Glutamatergic neuron (in vitro differentiated cells): ENCODE measurements around the gene TRMT10C. TPM values are rescaled to one million over a fixed set of nuclear protein-coding genes. Genes with fewer than 3 reads are reported as not detected.

Experiments used
- DNase-seq: peaks from one replicate; pipeline ENCODE4 v3.0.0; 2022
- H3K27ac Mint-ChIP-seq: one replicate; pipeline ENCODE4 v1.8.0; 2020; ENCODE audit warnings: mild to moderate bottlenecking, mixed read lengths, inconsistent platforms; ENCODE audit not compliant: unreplicated experiment
- H3K27me3 Mint-ChIP-seq: one replicate; pipeline ENCODE4 v1.8.0; 2020; ENCODE audit warnings: mild to moderate bottlenecking, moderate library complexity, mixed read lengths, inconsistent platforms; ENCODE audit not compliant: unreplicated experiment
- H3K36me3 Mint-ChIP-seq: one replicate; pipeline ENCODE4 v1.8.0; 2020; ENCODE audit warnings: mild to moderate bottlenecking, mixed read lengths, inconsistent platforms; ENCODE audit not compliant: unreplicated experiment
- H3K4me1 Mint-ChIP-seq: one replicate; pipeline ENCODE4 v1.8.0; 2020; ENCODE audit warnings: mild to moderate bottlenecking, low read depth, mixed read lengths, inconsistent platforms; ENCODE audit not compliant: unreplicated experiment
- H3K4me3 Mint-ChIP-seq: one replicate; pipeline ENCODE4 v1.8.0; 2020; ENCODE audit warnings: mild to moderate bottlenecking, mixed read lengths, inconsistent platforms; ENCODE audit not compliant: unreplicated experiment
- H3K9me3 Mint-ChIP-seq: one replicate; pipeline ENCODE4 v1.8.0; 2020; ENCODE audit warnings: mild to moderate bottlenecking, moderate library complexity, mixed read lengths, inconsistent platforms; ENCODE audit not compliant: unreplicated experiment
- CTCF ChIP-seq: fragments of 200-600 bp; sonication (generic); IDR thresholded peaks from one replicate; pipeline ENCODE4 v1.5.0; 2021; ENCODE audit not compliant: partially characterized antibody, unreplicated experiment
- total RNA-seq: library from RNA; stranded (reverse); fragmentation: NEBNext Ultra II Directional; extraction: Animal tissue kit (Norgen Biotek cat#: 25700); gene quantifications from one replicate; pipeline ENCODE4 v1.2.1, GENCODE V29; 2021; ENCODE audit not compliant: unreplicated experiment

Gene TRMT10C
- total RNA-seq, 1 donor from 2014 or later: 23.5 TPM

- no peak overlapping the region for H3K4me3 Mint-ChIP-seq
- H3K4me1 Mint-ChIP-seq: no peaks in the 10 kb centered on the region
- peaks cover under 1% of the 10 kb centered on the region for H3K9me3 Mint-ChIP-seq
- H3K27me3 Mint-ChIP-seq: no peaks in the 10 kb centered on the region
- no peak for TF ChIP-seq CTCF
- no peak overlapping the region for H3K27ac Mint-ChIP-seq
- no peaks in the 10 kb centered on the region for H3K36me3 Mint-ChIP-seq
- DNase-seq: no peak
These were observed 43.2 kb upstream of the TRMT10C start for GRCh38 chr3:101518421-101518871.

DNA sequence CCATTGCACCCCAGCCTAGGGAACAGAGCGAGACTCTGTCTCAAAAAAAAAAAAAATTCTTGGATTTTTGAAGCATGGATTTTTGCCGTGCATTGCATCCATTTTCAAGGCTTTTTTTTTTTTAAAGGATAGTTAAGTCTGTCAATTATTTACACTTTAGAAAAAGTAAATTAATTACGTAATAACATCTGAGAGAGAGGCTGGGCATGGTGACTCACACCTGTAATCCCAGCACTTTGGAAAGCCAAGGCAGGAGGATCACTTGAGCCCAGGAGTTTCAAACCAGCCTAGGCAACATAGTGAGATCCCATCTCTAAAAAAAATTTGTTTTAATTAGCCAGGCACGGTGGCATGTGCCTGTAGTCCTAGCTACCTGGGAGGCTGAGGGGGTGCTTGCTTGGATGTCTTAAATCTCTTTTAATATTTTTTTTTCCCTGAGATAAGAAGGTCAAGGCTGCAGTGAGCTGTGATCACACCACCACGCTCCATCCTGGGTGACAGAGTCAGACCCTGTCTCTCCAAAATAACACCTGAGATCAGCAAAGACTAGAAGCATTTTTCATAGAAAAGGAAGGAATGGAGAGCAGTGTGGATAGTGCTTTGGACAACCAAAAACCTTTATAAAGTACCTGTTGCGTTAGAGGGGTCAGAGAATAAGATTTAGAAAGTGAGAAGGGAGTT is 41.8 kb upstream of the TRMT10C start:
- Mint-ChIP-seq H3K4me1 (no peaks in the 10 kb centered on the region), H3K4me3 (no peak overlapping the region), H3K27ac (no peak overlapping the region), H3K27me3 (no peaks in the 10 kb centered on the region), H3K9me3 (no peaks in the 10 kb centered on the region), H3K36me3 (no peaks in the 10 kb centered on the region)
- DNase-seq: no peak
- TF ChIP-seq CTCF: no peak

DNA sequence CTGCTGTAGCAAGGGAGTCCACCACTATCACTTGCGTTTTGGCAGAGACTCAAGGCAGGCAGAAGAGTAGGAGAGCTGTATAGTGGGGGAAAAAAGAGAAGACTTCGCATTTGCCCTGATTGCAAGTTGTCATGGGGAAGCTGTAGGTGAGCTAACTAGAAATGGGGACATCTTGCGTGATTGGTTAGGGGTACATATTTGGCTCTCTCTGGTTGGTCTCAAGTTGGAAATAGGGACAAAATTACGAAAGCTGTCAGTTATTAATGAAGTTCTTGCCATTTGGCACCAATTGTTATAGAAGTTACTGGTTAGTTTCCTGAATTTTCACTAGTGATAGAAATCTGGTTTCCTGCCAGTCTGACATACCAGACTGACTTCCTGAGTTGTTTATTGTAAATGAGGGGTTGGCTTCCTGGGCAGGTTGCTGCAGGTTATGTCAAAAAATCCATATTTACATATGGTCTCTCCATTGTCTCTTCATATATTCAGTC is 40.4 kb upstream of the TRMT10C start:
- H3K36me3 Mint-ChIP-seq: no peaks in the 10 kb centered on the region
- peaks cover 4% of the 10 kb centered on the region for H3K9me3 Mint-ChIP-seq
- no peak for DNase-seq
- H3K27ac Mint-ChIP-seq: no peak overlapping the region
- H3K4me1 Mint-ChIP-seq: no peaks in the 10 kb centered on the region
- no peaks in the 10 kb centered on the region for H3K27me3 Mint-ChIP-seq
- no peak overlapping the region for H3K4me3 Mint-ChIP-seq
- TF ChIP-seq CTCF: no peak

DNA sequence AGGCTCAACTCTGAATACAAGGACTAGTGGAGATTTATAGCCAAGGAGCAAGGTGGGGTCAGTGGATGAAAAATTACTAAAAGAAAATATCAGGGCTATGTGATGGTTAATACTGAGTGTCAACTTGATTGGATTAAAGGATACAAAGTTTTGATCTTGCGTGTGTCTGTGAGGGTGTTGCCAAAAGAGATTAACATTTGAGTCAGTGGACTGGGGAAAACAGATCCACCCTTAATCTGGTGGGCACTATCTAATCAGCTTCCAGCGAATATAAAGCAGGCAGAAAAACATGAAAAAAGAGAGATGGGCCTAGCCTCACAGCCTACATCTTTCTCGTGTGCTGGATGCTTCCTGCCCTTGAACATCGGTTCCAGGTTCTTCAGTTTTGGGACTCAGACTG is 34.2 kb upstream of the TRMT10C start:
- H3K9me3 Mint-ChIP-seq: peaks cover 9% of the 10 kb centered on the region

More for the DNA sequence above, 34.2 kb upstream of the TRMT10C start:
- no peak for TF ChIP-seq CTCF
- Mint-ChIP-seq H3K36me3 (peaks cover 9% of the 10 kb centered on the region), H3K27ac (no peak overlapping the region), H3K4me3 (no peak overlapping the region), H3K4me1 (no peaks in the 10 kb centered on the region), H3K27me3 (no peaks in the 10 kb centered on the region)
- DNase-seq: no peak
